HG03432 (cell line): ENCODE data around the gene FAM185A.
A peak's percentile ranks its signal among the peaks of the same experiment; 100 is the strongest.
"Not testable (repeated sequence)": the region's sequence is repeated elsewhere in the genome, so short reads cannot be mapped to it uniquely, and the experiment has no call there.

Experiments used
- ATAC-seq: cut with Tn5 transposase; IDR thresholded peaks from one replicate; pipeline ENCODE4 v1.9.1; 2021; ENCODE audit warnings: mild to moderate bottlenecking, moderate library complexity; ENCODE audit not compliant: unreplicated experiment

FAM185A gene

GRCh38 chr7:102748605-102749444, at the start of gene FAM185A:
Gene FAM185A, plus strand, starts transcription at chr7:102748999. Its CDS starts 209 bp downstream, at chr7:102749208.
- peak; percentile 98 for ATAC-seq

- peak; percentile 79 for ATAC-seq
Observed at GRCh38 chr7:102713011-102713690, 35.6 kb upstream of the FAM185A start.

GRCh38 chr7:102713691-102714080, 35.1 kb upstream of the FAM185A start:
- ATAC-seq: peak; percentile 82

- ATAC-seq: not testable (repeated sequence)
Observed at GRCh38 chr7:102714774-102715522, 33.9 kb upstream of the FAM185A start.

- peak; percentile 56 for ATAC-seq
Observed at GRCh38 chr7:102715718-102716117, 33.1 kb upstream of the FAM185A start.

GRCh38 chr7:102718491-102718890, 30.3 kb upstream of the FAM185A start:
- ATAC-seq: not testable (repeated sequence)

GRCh38 chr7:102726170-102726569, 22.6 kb upstream of the FAM185A start:
- ATAC-seq: not testable (repeated sequence)

GRCh38 chr7:102729670-102730069, 19.1 kb upstream of the FAM185A start:
- not testable (repeated sequence) for ATAC-seq

- ATAC-seq: not testable (repeated sequence)
Observed at GRCh38 chr7:102730431-102730830, 18.4 kb upstream of the FAM185A start.

- peak; percentile 72 for ATAC-seq
Observed at GRCh38 chr7:102742002-102742771, 6.6 kb upstream of the FAM185A start.

GRCh38 chr7:102743861-102744260, 4.9 kb upstream of the FAM185A start:
- ATAC-seq: not testable (repeated sequence)

- not testable (repeated sequence) for ATAC-seq
Observed at GRCh38 chr7:102745494-102746288, 3.1 kb upstream of the FAM185A start.

GRCh38 chr7:102749445-102749786, 617 bp downstream of the FAM185A start:
- not testable (repeated sequence) for ATAC-seq

GRCh38 chr7:102758227-102758626, 9.4 kb downstream of the FAM185A start:
- not testable (repeated sequence) for ATAC-seq

- ATAC-seq: not testable (repeated sequence)
Observed at GRCh38 chr7:102759934-102760333, 11.1 kb downstream of the FAM185A start.

- not testable (repeated sequence) for ATAC-seq
Observed at GRCh38 chr7:102761234-102761633, 12.4 kb downstream of the FAM185A start.

GRCh38 chr7:102763295-102763905, 14.6 kb downstream of the FAM185A start:
- not testable (repeated sequence) for ATAC-seq

GRCh38 chr7:102769657-102770192, 20.9 kb downstream of the FAM185A start:
- not testable (repeated sequence) for ATAC-seq

- peak; percentile 81 for ATAC-seq
Observed at GRCh38 chr7:102770467-102770866, 21.7 kb downstream of the FAM185A start.
